ENCODE data around the gene SYNPO2. TPM values are rescaled to one million over a fixed set of nuclear protein-coding genes. Genes with fewer than 3 reads are reported as not detected.

Gene SYNPO2
- total RNA-seq, 2 experiments from 2014 or later, result 0.13 to 0.18 TPM

GRCh38 chr4:118879409-118879808, 9.2 kb upstream of the SYNPO2 start:
- intact Hi-C loops (cut with micrococcal nuclease), result no loop called here
- ChIA-PET CTCF (interaction anchor here (1.2 kb wide), 1 partner anchor 11 kb away, joined by 4 read pairs; no protein-coding TSS in a partner anchor), POLR2A (interaction anchor here (0.6 kb wide), 1 partner anchor 88 kb away, joined by 3 read pairs; no protein-coding TSS in a partner anchor)
- Mint-ChIP-seq H3K4me3 (no peak overlapping the region), H3K9me3 (peaks cover 12% of the 10 kb centered on the region), H3K27me3 (no peaks in the 10 kb centered on the region), H3K27ac (no peak overlapping the region), H3K36me3 (ENCODE audit: low read depth) (no peaks in the 10 kb centered on the region), H3K4me1 (ENCODE audit: low read depth) (peaks cover 2% of the 10 kb centered on the region)
- DNase-seq, result no peak
- ATAC-seq, result no peak
- TF ChIP-seq, protein P1, sequence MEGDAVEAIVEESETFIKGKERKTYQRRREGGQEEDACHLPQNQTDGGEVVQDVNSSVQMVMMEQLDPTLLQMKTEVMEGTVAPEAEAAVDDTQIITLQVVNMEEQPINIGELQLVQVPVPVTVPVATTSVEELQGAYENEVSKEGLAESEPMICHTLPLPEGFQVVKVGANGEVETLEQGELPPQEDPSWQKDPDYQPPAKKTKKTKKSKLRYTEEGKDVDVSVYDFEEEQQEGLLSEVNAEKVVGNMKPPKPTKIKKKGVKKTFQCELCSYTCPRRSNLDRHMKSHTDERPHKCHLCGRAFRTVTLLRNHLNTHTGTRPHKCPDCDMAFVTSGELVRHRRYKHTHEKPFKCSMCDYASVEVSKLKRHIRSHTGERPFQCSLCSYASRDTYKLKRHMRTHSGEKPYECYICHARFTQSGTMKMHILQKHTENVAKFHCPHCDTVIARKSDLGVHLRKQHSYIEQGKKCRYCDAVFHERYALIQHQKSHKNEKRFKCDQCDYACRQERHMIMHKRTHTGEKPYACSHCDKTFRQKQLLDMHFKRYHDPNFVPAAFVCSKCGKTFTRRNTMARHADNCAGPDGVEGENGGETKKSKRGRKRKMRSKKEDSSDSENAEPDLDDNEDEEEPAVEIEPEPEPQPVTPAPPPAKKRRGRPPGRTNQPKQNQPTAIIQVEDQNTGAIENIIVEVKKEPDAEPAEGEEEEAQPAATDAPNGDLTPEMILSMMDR (IDR thresholded peaks at IDR 0.05), result no peak

GRCh38 chr4:118881512-118882146, 7.0 kb upstream of the SYNPO2 start:
- H3K27ac Mint-ChIP-seq, result no peak overlapping the region
- H3K27me3 Mint-ChIP-seq, result peaks cover 4% of the 10 kb centered on the region
- CTCF ChIA-PET, result no interaction called here
- H3K4me1 Mint-ChIP-seq (ENCODE audit: low read depth), result peaks cover 2% of the 10 kb centered on the region
- POLR2A ChIA-PET, result no interaction called here
- DNase-seq (no peak), ATAC-seq (no peak)
- peaks cover 12% of the 10 kb centered on the region for H3K9me3 Mint-ChIP-seq
- H3K4me3 Mint-ChIP-seq, result no peak overlapping the region
- TF ChIP-seq, protein P1 (IDR thresholded peaks at IDR 0.05), result no peak
- intact Hi-C loops (cut with micrococcal nuclease), result no loop called here
- no peaks in the 10 kb centered on the region for H3K36me3 Mint-ChIP-seq (ENCODE audit: low read depth)

- Mint-ChIP-seq H3K4me1 (ENCODE audit: low read depth) (peaks cover 8% of the 10 kb centered on the region), H3K27me3 (peaks cover 19% of the 10 kb centered on the region), H3K27ac (no peak overlapping the region), H3K36me3 (ENCODE audit: low read depth) (no peaks in the 10 kb centered on the region), H3K4me3 (no peak overlapping the region), H3K9me3 (peaks cover 2% of the 10 kb centered on the region)
- TF ChIP-seq, protein P1 (IDR thresholded peaks at IDR 0.05), result no peak
- CTCF ChIA-PET, result interaction anchor here (0.7 to 1.7 kb wide), 3 partner anchors 19 to 312 kb away, joined by 3 to 8 read pairs (median 4); no protein-coding TSS in a partner anchor
- POLR2A ChIA-PET, result no interaction called here
- intact Hi-C loops (cut with micrococcal nuclease), result no loop called here
- DNase-seq (no peak), ATAC-seq (no peak)
Measured at GRCh38 chr4:118883861-118884260, 4.8 kb upstream of the SYNPO2 start.

DNA sequence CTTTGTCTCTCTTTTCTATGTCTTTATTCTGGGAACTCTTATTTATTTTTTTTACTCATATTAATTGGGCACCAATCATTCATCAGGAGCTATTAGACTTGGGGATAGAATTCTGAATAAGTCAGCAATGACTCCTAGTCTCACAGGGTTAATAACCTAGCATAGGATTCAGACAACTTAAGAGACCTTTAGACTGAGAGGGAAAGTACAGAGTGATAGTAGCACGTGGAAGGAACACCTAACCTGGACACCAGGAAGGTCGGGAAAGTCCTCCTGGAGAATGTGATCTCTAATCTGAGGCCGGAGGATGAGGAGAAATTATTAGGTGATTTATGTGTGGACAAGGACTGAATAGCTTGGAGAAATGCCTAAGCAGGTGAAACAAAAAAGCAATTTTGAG, 3.9 kb upstream of the SYNPO2 start:
- intact Hi-C loops (cut with micrococcal nuclease), result no loop called here
- ChIA-PET CTCF (interaction anchor here (1.3 to 1.7 kb wide), 3 partner anchors 20 to 113 kb away, joined by 3 to 8 read pairs (median 4); no protein-coding TSS in a partner anchor), POLR2A (interaction anchor here (0.6 kb wide), 1 partner anchor 1172 kb away, joined by 3 read pairs; no protein-coding TSS in a partner anchor)
- Mint-ChIP-seq H3K4me3 (no peak overlapping the region), H3K9me3 (no peaks in the 10 kb centered on the region), H3K36me3 (ENCODE audit: low read depth) (no peaks in the 10 kb centered on the region), H3K27ac (no peak overlapping the region), H3K27me3 (peaks cover 25% of the 10 kb centered on the region), H3K4me1 (ENCODE audit: low read depth) (peaks cover 14% of the 10 kb centered on the region)
- ATAC-seq (no peak), DNase-seq (no peak)
- TF ChIP-seq, protein P1 (IDR thresholded peaks at IDR 0.05), result no peak

DNA sequence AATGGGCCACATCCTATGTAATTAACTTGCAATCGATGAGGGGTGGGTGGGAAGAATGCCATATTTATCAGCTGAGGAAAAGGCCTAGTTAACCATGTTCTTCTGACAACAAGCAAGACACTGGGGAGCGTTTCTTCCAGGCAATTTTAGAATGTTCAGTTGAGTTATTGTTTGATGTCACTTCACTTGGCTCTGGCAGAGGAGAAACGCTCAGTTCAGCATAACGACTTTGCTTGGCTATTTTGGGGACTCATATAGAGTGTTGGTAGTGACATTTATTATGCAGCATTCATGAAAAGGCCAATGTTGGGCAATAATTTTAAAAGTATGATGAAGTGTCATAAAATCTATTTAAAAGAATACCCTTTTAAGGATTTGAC, 648 bp downstream of the SYNPO2 start:
- no peak overlapping the region for H3K27ac Mint-ChIP-seq
- no peaks in the 10 kb centered on the region for H3K36me3 Mint-ChIP-seq (ENCODE audit: low read depth)
- intact Hi-C loops (cut with micrococcal nuclease), result no loop called here
- peaks cover 13% of the 10 kb centered on the region for H3K4me1 Mint-ChIP-seq (ENCODE audit: low read depth)
- H3K27me3 Mint-ChIP-seq, result peaks cover 30% of the 10 kb centered on the region
- POLR2A ChIA-PET, result no interaction called here
- DNase-seq, result no peak
- CTCF ChIA-PET, result interaction anchor here (0.8 to 4.6 kb wide), 8 partner anchors 24 to 150 kb away, joined by 3 to 35 read pairs (median 4); no protein-coding TSS in a partner anchor
- TF ChIP-seq, protein P1 (IDR thresholded peaks at IDR 0.05), result no peak
- no peaks in the 10 kb centered on the region for H3K9me3 Mint-ChIP-seq
- ATAC-seq, result no peak
- H3K4me3 Mint-ChIP-seq, result peak overlapping the region; percentile 76
